Neural crest cell (in vitro differentiated cells): ENCODE measurements around the gene LPP. TPM values are rescaled to one million over a fixed set of nuclear protein-coding genes. Genes with fewer than 3 reads are reported as not detected.
A peak's percentile ranks its signal among the peaks of the same experiment; 100 is the strongest.

Experiments used
- DNase-seq: peaks from one replicate; pipeline ENCODE4 v3.0.0; 2021; ENCODE audit warnings: low read depth, mixed read lengths, low spot score
- H3K27ac Mint-ChIP-seq: one replicate; pipeline ENCODE4 v1.8.0; 2021; ENCODE audit warnings: mild to moderate bottlenecking, mixed read lengths; ENCODE audit not compliant: unreplicated experiment
- H3K27me3 Mint-ChIP-seq: 2 replicates; pipeline ENCODE4 v1.8.0; 2021; ENCODE audit warnings: low read depth, mild to moderate bottlenecking, mixed read lengths
- H3K36me3 Mint-ChIP-seq: 2 replicates; pipeline ENCODE4 v1.8.0; 2021; ENCODE audit warnings: low read depth, mild to moderate bottlenecking, mixed read lengths
- H3K4me1 Mint-ChIP-seq: 2 replicates; pipeline ENCODE4 v1.8.0; 2021; ENCODE audit warnings: mixed read lengths
- H3K4me3 Mint-ChIP-seq: one replicate; pipeline ENCODE4 v1.8.0; 2021; ENCODE audit warnings: mild to moderate bottlenecking, mixed read lengths
- H3K9me3 Mint-ChIP-seq: 2 replicates; pipeline ENCODE4 v1.8.0; 2021; ENCODE audit warnings: mixed read lengths
- total RNA-seq: library from RNA; stranded (reverse); gene quantifications from 2 replicates; pipeline ENCODE4 v1.2.1, GENCODE V29; 2021
- TF ChIP-seq, protein P1 (sequence below): fragments of 200-600 bp; sonication (generic); conservative IDR thresholded peaks from 2 replicates; pipeline ENCODE4 v1.5.0; 2021; ENCODE audit warnings: antibody characterized with exemption, mild to moderate bottlenecking

Gene LPP
- total RNA-seq, 1 donor from 2014 or later, result 38.7 TPM

DNA sequence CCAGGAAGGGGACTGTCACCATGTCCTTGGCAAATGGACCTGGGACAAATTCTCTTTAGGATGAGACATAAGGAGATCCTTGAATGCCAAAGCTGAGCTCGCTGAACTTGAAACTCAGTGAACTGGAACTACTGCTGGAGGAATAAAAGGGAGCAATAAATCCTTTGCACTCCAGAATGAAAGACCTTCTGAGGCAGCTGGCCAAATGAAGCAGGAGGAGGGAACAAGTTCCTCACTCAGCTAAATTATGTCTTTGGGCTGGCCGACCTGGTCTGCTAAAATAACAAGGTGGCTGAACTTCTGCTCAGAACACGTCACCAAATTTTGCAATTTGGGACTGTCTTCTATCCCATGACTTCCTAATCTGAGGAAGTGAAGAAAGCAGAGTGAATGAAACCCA is 314.7 kb downstream of the LPP start:
- Mint-ChIP-seq H3K4me3 (no peak overlapping the region), H3K27me3 (no peaks in the 10 kb centered on the region), H3K9me3 (peaks cover 10% of the 10 kb centered on the region), H3K36me3 (peaks cover 14% of the 10 kb centered on the region), H3K27ac (no peak overlapping the region), H3K4me1 (peaks cover 21% of the 10 kb centered on the region)
- DNase-seq, result no peak
- TF ChIP-seq, protein P1, sequence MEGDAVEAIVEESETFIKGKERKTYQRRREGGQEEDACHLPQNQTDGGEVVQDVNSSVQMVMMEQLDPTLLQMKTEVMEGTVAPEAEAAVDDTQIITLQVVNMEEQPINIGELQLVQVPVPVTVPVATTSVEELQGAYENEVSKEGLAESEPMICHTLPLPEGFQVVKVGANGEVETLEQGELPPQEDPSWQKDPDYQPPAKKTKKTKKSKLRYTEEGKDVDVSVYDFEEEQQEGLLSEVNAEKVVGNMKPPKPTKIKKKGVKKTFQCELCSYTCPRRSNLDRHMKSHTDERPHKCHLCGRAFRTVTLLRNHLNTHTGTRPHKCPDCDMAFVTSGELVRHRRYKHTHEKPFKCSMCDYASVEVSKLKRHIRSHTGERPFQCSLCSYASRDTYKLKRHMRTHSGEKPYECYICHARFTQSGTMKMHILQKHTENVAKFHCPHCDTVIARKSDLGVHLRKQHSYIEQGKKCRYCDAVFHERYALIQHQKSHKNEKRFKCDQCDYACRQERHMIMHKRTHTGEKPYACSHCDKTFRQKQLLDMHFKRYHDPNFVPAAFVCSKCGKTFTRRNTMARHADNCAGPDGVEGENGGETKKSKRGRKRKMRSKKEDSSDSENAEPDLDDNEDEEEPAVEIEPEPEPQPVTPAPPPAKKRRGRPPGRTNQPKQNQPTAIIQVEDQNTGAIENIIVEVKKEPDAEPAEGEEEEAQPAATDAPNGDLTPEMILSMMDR, result no peak

DNA sequence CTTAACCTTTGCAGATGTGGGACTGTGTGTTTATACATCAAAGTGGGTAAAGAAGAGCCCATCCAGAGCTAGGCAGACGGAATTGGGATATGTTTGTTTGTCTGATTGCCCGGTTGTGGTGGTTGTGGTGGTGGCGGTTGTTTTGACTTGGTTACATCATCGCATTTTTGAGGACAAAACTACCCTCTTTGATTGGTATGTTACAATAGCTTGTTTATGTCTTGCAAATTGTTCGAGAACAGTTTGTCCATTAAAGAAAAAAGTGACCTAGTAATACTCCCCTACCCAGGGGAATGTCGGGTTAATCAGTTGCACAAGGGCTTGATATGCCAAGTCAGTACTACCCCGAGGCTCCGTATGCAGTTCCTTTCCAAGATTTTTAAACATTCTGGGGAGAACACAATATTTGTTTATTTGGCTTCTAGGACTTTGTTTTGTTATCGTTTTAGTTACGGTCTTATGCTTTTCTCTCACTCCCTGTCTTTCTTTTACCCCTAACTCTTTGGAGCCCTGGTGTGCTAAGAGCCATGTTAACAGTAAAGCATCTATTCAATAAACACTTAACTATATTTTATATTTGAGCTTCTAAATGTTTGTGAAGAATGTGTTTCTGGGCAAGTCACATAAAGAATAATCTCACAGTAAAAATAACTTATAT is 315.4 kb downstream of the LPP start:
- Mint-ChIP-seq H3K9me3 (peaks cover 10% of the 10 kb centered on the region), H3K36me3 (peaks cover 14% of the 10 kb centered on the region), H3K4me1 (peaks cover 21% of the 10 kb centered on the region), H3K4me3 (peak overlapping the region; percentile 2), H3K27ac (no peak overlapping the region), H3K27me3 (no peaks in the 10 kb centered on the region)
- TF ChIP-seq, protein P1, result no peak
- no peak for DNase-seq

DNA sequence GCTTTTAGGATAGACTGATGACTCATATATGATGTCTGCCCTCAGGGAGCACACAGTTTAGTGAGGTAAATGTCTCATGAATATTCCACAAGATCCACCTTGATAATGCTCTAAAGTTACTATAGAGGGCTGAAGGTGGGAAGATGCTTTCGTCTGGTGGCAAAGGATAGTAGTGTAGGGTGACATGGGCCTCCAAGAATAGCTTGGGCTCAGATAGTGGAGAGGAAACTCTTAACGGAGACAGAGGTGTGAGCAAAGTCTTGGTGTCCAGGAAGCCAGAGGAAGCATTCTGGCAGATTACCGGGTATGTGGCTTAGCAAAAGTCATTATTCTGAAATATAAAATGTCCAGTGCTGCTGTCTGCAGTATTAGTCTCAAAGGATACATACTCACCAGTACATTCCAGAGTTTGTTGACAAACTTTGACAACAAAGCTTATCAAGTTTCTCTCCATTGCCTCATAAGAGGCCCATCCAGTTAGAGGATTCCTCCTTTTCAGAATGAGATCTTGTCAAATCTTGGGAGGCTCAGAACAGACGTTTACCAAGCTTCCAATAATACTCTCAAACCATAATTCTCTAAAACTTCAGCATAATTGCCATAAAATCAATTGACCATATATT is 316.7 kb downstream of the LPP start:
- H3K36me3 Mint-ChIP-seq, result peaks cover 14% of the 10 kb centered on the region
- H3K4me3 Mint-ChIP-seq, result no peak overlapping the region
- H3K9me3 Mint-ChIP-seq, result peaks cover 10% of the 10 kb centered on the region
- no peak overlapping the region for H3K27ac Mint-ChIP-seq
- no peaks in the 10 kb centered on the region for H3K27me3 Mint-ChIP-seq
- DNase-seq, result no peak
- peaks cover 14% of the 10 kb centered on the region for H3K4me1 Mint-ChIP-seq
- TF ChIP-seq, protein P1, result no peak

DNA sequence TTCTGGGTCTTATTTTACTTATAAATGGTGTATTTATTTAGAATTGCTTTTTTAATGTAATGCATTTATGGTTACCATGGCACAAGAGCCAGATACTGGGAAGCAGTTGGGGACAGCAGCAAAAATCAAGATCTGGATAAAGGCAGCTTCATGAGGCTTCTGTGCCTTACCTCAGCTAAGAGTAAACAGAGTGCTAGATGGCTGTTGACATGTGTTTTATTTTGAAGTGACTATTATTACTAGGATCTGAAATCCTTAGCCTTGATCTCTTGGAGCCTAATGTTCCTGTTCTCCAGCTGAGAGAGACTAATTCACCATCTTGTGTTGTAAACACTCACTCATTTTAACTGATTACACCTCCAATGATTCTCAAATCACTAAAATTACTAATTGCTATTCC is 317.8 kb downstream of the LPP start:
- no peaks in the 10 kb centered on the region for H3K27me3 Mint-ChIP-seq
- H3K4me3 Mint-ChIP-seq, result no peak overlapping the region
- H3K4me1 Mint-ChIP-seq, result peaks cover 12% of the 10 kb centered on the region
- TF ChIP-seq, protein P1, result no peak
- peaks cover 10% of the 10 kb centered on the region for H3K9me3 Mint-ChIP-seq
- H3K36me3 Mint-ChIP-seq, result peaks cover 14% of the 10 kb centered on the region
- DNase-seq, result no peak
- H3K27ac Mint-ChIP-seq, result no peak overlapping the region

DNA sequence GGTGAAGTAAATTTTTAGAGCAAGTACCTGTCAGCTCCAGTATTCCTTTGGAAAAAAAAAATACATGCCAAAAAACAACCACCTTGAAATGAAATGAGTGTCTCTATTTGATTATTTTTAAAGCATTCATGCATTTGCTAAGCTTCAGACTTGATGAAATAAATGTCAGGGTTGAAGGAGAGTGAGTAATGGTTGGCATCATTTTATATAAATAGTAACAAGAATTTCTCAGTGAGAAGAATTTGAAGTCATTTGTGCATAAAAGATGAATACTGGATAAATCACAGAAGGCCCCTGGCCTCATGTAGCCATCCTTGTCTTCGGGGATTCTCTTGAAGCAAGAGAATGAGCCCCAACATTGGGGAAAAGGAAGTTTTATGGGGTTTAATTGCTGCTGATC is 318.4 kb downstream of the LPP start:
- TF ChIP-seq, protein P1, result no peak
- H3K27me3 Mint-ChIP-seq, result no peaks in the 10 kb centered on the region
- peaks cover 7% of the 10 kb centered on the region for H3K9me3 Mint-ChIP-seq
- H3K4me3 Mint-ChIP-seq, result no peak overlapping the region
- peaks cover 17% of the 10 kb centered on the region for H3K4me1 Mint-ChIP-seq
- peaks cover 13% of the 10 kb centered on the region for H3K36me3 Mint-ChIP-seq
- DNase-seq, result no peak
- no peak overlapping the region for H3K27ac Mint-ChIP-seq
